Stimulated activated CD8-positive, alpha-beta memory T cell treated with anti-CD3 and anti-CD28 coated beads, Interleukin-4, amount 100 ng/mL, for 1 hour (primary cell): Measurements from ENCODE around the gene ECHDC3.
"Not testable (repeated sequence)": the region's sequence is repeated elsewhere in the genome, so short reads cannot be mapped to it uniquely, and the experiment has no call there.

Source experiments
- DNase-seq, 2 donors: peaks; one replicate each; pipeline ENCODE4 v3.0.0-alpha.2; 2020; ENCODE audit warnings: low read depth in 2 of 2, low spot score in 1 of 2

The ECHDC3 gene, protein sequence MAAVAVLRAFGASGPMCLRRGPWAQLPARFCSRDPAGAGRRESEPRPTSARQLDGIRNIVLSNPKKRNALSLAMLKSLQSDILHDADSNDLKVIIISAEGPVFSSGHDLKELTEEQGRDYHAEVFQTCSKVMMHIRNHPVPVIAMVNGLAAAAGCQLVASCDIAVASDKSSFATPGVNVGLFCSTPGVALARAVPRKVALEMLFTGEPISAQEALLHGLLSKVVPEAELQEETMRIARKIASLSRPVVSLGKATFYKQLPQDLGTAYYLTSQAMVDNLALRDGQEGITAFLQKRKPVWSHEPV

DNA sequence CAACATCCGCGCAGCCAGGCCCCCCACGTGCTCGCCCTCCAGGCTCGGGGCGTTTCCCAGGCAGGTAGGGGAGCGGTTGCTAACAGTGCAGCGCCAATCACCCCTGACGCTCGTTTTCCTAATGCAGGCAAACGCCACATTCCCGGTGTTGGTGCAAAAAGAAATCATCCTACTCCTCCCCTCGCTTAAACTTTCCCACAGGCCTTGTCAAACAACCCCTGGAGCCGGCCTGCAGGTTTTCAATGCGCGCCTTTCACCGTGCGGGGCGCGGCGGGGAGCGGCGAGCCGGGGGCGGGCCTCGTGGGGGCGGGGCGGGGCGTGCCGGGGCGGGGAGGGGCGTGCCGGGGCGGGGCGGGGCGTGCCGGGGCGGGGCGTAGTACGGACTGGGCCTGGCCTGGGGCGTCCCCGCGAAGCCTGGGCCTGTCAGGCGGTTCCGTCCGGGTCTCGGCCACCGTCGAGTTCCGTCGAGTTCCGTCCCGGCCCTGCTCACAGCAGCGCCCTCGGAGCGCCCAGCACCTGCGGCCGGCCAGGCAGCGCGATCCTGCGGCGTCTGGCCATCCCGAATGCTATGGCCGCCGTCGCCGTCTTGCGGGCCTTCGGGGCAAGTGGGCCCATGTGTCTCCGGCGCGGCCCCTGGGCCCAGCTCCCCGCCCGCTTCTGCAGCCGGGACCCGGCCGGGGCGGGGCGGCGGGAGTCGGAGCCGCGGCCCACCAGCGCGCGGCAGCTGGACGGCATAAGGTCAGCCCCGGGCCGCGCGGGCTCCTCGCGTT, at the start of gene ECHDC3:
ECHDC3 (plus strand) TSS at position 374 of the 770 bp plus-strand sequence; CDS start at position 569, 195 bp downstream.
- DNase-seq: peak; percentile 19 to 25

DNA sequence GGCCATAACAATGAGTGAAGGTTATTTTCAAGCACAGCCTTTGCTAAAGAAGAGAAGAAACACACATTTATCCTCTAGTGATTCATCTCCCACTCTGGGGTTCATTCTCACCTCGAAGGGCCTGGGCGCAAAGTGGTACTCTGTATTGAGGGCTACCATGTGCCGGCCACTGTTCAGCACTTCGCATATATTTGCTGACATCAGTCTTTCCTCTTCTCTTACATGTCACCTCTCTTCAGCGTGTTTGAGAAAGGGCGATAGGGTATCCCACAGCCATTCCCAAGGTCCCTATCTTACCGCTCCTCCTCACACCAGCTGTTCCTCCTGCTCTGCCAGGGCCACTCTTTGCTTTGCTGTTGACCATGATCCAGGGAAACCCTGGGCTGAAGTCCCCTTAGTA, 48.8 kb upstream of the ECHDC3 start:
- no peak for DNase-seq

DNA sequence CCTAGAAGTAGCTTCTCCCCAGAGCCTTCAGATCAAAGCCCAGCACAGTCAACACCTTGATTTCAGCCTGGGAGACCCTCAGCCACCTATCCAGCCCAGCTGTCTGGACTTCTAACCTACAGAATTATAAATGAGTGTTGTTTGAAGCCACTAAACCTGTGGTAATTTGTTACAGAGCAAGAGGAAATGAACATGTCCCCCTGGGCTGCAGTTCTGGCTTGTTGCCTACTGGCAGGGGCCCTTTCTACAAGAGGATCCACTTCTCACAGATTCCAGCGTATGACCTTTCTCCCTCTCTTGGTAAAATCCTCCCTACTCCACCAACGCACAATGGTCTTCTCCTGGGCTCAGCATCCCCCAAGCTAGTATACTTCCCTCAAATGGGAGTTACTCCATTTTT, 46.4 kb upstream of the ECHDC3 start:
- DNase-seq: no peak

DNA sequence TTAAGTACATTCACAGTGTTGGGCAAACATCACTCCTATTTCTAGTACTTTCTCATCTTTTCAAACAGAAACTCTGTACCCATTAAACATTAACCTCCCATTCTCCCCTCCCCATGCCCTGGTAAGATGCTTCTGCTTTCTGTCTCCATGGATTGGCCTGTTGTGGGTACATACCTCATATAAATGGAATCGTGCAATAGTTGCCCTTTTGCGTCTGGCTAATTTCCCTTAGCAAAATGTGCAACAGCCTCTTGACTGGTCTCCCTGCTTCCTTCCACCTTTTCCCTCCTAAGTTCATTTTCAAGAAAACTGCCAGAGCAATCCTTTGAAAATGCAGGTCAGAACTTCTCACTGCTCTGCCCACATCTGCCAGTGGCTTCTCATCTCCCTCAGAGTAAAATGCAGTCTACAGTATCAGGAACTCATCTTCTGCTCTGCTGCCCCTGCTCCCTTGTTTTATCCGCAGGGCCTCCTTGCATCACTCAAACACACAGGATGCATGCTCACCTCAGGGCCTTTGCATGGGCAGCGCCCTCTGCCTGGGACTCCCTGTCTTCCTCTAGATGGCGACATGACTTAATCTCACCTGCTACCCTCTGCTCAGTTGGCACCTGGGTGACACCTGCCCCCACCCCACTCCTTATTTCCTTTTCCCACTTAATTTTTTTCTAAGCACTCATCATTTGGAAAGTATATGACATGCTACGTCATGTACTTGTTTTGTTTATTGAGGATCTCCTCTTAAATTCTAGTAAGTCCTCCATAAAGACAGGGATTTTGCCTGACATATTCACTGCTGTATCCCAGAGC, 44.3 kb upstream of the ECHDC3 start:
- DNase-seq: no peak

DNA sequence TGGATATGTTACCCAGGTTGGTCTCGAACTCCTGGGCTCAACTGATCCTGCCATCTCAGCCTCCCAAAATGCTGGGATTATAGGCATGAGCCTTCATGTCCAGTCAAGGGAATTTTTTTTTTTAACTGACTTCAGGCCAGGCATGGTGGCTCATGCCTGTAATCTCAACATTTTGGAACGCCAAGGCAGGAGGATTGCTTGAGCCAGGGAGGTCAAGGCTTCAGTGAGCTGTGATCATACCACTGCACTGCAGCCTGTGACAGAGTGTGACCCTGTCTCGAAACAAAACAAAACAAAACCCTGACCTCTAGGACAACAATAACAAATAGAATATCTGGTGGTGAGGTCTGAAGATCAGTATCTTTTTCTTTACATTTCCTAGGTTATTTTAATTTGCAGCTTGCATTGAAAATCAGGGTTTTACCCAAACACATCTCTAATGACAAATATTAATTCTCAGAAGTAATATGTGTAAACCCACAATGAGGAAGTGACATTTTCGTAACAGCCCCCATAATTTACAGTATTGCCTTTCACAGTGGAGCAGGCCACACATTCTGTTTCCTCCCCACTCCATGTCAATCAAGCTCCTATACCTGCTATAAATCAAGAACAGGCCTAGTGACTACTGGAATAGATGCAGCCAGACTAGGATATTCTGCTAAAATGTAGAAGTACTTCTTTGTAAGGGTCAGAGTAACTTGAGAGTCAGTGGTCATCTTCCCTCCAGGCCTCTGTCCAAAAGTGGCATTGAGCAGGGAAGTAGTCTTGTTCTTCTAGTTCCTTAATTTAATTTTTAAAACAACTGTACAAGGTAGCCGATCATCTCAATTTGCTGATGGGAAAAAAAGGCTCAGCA, 43.3 kb upstream of the ECHDC3 start:
- DNase-seq: no peak

DNA sequence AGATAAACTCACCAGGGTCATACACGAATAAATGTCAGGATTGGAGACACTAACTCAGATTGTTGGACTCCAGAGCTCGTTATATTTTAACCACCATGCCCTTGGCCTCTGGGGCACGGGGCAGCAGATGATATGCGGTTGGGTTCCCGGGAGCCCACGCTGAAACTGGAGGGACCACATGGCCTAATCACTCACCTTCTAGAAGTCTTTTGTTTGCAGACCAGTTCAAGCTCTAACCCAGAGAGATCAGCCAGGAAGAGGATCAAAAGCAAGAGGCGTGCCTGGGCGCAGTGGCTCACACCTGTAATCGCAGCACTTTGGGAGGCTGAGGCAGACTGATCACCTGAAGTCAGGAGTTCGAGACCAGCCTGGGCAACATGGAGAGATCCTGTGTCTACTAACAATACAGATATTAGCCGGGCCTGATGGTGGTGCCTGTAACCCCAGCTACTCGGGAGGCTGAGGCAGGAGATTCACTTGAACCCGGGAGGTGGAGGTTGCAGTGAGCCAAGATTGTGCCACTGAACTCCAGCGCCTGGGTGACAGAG, 42.6 kb upstream of the ECHDC3 start:
- DNase-seq: no peak

DNA sequence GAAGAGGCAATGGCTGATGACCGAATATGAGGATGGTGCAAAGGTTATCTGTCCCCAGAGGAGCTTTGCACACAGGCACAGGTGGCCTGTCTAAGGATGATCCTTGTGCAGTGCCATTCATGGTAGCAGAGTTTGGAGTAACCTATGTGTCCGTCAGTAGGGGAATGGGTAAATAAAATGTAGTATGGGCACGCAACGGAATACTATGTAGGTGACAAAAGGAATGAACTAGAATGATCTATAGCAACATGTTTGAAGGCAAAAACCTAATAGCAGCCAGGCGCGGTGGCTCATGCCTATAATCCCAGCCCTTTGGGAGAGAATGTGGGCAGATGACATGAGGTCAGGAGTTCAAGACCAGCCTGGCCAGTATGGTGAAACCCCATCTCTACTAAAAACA, 41.6 kb upstream of the ECHDC3 start:
- DNase-seq: no peak

DNA sequence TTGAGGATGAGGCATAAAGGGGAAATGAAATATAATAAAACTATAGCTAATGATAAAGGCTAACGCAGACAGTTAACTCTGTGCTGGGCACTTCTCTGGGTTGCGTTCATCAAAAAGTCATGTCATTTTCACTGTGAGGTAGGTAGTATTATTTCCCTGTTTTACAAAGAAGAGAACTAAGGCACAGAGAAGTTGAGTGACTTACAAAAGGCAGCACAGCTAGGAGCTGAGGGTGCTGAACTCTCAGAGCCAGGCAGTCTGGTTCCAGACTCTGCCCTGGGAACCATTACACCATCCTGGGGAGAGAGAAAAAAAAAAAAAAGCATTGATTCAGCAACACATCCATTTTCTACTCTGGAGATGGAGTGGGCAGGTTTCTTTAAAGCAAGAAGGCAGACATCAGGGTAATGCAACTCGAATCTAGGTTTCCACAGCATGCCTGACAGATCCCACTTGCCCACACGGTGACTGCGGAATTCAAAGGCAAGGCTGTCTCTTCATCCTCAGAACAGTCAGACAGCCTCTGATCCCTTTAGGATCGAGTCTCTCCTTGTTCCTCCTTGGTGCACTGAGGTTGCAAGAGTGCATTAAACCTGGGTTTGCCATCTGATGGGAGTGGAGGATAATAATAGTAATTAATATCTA, 40.6 kb upstream of the ECHDC3 start:
- no peak for DNase-seq

DNA sequence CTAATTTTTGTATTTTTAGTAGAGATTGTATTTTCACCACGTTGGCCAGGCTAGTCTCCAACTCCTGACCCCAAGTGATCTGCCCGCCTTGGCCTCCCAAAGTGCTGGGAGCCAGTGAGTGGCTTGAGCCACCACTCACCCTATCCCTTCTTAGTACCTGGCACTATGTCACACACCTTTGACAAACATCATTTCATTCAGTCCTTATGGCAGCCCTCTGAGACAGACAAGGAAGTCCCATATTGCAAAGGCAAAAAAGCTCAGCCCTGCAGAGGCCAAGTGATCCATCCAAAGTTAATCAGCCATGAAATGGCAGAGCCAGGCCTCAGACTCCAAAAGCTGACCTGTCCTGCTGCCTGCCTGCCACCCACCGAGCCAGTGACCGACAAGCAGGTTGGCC, 39.9 kb upstream of the ECHDC3 start:
- no peak for DNase-seq

DNA sequence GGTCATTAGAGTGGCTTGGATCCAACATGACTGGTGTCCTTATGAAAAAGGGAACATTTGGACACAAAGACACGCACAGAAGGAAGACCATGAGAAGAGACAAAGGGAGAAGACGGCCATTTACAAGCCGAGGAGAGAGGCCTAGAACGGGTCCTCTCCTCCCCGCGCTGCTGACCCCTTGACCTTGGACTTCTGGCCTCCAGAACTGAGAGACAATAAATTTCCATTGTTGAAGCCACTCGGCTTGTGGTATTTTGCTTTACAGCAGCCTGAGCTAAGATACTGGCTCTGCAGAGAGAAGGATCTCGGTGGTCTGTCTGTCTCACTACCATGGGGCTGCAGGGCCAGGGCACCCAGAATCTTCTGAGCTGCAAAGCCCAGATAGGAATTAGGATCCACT, 38.1 kb upstream of the ECHDC3 start:
- no peak for DNase-seq

DNA sequence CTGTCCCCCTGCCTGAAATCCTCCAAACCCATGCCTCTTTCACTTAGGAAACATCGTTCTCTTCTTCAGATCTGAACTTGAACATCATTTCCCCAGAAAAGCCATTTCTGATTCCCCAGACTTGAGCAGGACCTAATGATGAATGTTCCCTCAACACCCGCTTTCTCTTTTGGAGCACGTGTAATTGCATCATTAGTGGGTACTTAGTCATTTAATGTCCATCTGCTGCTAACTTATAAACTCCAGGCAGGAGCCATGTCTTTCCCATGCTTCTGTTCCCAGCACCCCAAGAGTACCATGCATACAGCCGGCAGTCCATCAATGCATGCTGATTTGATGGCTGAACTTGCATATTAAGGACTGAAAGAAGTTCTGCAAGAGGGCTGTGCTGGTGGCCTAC, 36.5 kb upstream of the ECHDC3 start:
- no peak for DNase-seq

DNA sequence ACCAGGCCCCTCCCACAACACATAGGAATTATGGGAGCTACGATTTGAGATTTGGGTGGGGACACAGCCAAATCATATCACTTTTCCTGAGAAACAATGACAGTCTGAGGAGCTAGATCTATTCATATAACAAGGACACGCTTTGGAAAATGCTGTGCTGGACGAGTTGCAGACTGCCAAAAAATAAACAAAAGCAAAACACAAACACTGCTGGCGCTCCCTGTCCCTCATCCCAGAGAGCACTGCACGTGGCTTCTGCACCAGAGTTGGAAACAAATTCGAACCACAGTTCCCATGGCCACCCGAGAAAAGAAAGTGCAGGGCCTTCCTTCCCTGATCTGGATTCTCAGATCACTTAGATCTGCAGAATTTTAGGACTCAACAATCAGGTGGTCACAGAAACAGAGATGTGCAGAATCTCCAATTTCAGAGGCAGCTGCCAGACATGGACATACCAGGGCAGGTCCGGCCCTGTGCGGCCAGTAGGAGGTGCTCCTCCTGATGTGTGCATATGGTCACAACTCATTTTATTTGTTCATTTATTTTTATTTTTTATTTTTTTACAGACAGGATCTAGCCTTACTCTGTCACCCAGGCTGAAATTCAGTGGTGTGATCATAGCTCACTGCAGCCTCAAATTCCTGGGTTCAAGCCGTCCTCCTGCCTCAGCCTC, 35.2 kb upstream of the ECHDC3 start:
- no peak for DNase-seq

DNA sequence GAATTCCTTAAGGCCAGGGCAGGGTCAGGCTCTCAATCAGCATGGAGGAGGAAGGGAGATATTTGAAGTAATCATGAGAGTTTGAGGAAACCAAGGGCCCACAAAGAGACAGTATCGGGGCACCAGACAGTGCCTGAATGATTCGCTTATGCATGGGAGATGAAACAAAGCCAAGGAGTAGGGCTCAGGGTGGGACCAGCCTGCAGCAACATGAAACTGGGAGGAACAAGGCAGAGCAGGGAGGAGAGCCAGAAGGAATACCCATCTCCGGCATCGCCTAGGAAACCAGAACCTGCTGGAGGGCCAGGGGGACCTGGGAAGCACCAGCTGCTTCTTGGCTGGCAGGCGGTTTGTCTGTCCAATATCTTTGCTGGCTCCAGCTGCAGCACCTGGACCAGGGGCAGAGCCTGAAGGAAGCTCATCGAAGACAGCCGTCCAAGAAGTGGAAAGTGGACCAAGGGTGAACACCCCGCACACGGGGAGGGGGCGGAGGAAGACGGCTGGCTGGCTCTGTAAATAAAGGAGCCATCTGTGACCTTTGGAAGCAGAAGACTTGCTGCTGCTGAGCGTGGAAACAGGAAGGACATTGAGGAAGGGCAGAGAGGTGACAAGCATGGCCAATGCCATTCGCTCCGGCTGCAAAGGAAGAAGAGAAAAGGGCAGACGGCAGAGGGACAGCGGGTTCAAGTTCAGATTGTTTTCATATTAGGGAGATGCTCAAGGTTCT, 34.4 kb upstream of the ECHDC3 start:
- no peak for DNase-seq

DNA sequence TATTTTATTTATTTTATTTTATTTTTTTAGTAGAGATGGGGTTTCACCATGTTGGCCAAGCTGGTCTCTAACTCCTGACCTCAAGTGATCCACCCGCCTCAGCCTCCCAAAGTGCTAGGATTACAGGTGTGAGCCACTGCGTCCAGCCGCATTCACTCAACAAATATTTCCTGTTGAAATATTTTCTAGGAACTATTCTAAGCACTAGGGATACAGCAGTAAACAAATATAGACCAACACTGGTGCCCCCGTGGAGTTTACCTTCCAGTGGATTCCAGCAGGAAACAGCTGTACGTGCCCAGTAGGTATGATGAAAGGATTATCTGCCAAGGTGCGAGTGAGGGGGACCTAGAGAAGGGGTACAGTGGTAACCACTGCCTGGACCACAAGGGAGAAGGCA, 33.4 kb upstream of the ECHDC3 start:
- DNase-seq: not testable (repeated sequence)

DNA sequence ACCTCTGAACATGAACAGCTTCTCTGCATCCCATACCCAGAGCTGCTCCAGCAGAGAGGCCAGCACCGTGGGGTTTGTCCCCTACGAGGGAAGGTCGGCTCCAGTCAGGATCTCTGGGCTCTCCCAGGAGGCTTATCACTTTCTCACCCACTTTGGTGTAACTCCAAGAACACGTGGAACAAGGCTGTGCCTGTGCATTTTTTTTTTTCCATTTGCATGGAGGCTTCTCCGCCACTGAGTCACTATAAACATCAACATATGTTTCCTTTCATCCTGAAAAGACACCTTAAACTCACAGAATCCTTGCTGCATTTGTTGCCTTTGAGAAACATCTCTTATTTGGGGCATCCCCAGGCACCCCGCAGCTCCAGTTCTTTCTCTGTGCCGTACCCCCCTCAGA, 29.4 kb upstream of the ECHDC3 start:
- DNase-seq: no peak

DNA sequence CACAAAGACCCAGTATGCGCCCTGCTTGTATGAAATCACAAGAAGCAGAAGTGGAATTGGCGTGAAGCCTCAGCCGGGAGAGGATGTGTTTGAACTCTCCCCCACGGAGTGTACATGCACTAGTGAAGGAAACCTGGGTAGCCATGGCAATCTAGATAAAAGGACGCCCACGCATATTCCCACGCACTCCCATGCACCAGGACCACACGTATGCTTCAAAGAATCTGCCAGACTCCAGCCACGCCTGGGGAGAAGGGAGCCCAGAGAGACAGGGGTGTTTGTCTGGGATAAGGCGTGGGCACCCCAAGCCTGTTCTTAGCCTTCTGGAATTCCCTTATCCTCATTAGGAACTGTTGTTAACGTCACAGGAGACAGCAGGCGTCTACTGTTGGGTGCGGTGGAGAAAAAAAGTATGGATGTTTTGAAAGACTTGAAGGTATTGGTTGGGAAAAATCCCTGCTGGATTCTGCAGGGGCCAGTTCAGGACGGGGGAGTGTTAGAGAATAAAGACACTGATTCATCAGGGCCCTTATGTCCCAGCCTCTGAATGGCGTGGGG, 28.9 kb upstream of the ECHDC3 start:
- no peak for DNase-seq

DNA sequence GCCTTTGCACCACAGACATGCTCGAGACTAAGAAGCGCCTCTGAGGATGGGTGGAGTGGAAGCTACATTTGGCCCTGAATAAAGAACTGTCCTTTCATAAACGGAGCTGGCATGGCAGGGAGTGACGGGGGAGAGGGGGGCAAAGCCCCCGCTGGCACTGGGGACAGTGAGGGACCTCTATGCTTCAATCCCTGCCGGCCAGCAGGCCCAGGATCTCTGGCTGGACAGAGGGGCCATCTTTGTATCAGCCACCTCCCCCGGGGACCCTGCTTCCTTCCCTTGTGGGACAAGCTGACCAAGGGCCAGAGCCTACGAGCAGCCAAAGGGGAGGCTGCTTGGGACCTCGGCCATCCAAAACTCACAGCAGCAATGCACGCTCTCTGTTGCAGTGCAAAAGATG, 28.2 kb upstream of the ECHDC3 start:
- no peak for DNase-seq

DNA sequence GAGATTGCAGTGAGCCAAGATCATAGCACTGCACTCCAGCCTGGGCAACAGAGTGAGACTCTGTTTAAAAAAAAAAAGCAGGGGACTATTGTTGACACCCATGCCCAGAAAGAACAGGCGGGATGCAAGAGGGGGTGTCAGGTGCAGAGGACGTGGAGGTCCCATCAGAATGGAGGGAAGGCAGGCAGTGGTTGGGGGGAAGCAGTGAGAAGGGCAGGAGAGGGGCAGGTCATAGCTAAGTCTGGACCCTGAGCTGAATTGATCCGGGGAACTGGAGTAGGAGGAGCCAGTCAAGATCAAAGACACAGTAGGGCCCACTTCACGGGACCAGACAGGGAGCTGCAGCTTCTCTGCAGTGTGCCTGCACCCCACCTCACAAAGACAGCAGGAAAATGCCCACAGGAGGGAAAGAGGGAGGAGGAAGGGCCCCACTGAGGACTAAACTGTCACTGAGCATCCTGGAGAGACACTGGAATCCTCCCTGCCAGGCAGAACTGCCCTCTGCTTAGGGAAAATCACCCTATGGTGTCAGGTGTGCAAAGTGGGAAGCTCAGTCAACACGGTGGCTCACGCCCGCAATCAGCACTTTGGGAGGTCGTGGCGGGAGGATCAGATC, 27.3 kb upstream of the ECHDC3 start:
- DNase-seq: no peak
